CD4-positive, alpha-beta T cell treated with Interferon alpha-2 for 1 hour (primary cell): ENCODE data around the gene PRG3.

Source experiments
- DNase-seq, 2 donors: peaks; one replicate each; pipeline ENCODE4 v3.0.0-alpha.2; 2020 to 2022

Gene PRG3

DNA sequence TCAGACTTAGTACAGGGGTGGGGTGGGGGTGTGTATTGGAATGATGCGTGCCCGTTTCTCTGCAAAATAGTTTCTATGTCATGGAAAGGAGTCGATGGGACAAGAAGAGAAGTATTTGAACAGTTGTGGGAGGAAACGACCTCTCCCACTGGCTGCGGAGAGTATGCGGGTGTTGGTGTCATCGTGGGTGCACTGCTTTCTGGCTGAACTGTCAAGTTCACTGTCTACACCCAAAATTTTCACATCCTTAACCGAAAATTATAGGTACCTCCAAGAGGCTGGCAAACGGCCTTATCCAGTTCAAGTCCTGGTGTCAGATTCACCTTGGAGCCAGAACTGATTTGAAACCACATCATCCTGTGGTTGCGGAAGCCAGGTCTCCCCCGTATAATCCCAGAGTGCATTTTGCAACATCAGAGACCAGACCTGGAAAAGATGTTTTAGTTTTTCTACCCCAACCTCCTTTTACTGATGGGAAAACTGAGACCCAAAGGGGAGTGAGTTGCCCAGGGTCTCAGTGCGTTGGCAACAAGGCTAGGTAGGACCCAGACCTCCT lies 44.8 kb downstream of the PRG3 start:
- no peak for DNase-seq

GRCh38 chr11:57335343-57336110 lies 45.4 kb downstream of the PRG3 start, which contains the start of gene SSRP1:
Gene SSRP1, minus strand, starts transcription at chr11:57335892. Its CDS starts 771 bp downstream, at chr11:57335121.
- peak; percentile 90 to 92 for DNase-seq

GRCh38 chr11:57335023-57335342 lies 46.0 kb downstream of the PRG3 start:
- DNase-seq, result no peak

DNA sequence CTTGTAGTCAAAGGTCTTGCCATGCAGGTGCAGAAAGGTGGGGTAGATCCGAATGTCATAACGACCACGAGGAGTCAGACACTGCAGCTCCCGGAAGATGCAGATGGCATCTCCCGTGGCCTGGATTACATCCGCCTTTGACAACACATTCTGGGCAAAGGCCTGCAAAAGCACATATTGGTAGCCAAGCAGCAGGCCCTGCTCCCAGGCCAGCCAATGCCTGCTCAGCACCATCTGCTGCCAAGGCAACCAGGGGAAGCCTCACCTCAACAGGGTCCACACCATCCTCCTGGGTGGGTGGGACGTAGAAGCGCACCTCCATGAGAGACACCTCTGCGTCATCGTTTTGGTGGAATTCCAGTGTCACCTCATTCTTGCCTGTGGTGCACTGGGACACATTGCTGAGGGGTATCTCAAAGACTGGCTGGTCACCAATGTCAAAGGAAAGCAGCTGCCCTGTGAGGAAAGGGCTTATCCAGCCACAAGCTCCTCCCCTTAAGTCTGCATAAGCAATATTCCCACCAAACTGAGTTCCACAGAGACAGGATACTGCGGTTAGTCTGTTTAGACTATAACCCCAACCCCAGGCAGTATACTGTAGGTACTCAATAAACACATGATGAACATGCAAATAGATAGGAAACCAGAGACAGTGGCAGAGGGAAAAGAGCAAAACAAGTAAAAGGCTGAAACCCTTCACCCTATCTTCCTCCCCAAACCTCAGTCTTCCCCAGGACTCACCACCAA lies 48.1 kb downstream of the PRG3 start:
- no peak for DNase-seq

DNA sequence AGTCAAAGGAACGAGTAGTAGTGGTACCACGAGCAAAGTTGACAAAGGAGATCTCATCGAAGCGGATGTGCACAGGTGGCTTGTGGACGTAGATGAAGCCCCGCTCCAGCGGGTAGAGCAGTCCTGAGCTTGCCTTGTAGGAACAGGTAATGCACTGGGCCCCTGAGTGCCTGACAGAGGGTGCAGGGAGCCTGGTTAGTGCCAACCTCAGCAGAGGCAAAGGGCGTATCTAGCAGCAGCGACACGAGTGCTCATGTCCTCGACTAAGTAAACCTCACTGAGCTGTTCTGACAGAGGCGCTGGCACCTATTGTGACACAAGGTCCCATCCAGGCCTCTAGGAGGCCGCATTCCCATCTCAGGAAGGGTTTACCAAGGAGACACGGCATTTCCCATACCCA lies 49.2 kb downstream of the PRG3 start:
- no peak for DNase-seq

- DNase-seq, result no peak
These were observed 50.9 kb downstream of the PRG3 start for GRCh38 chr11:57330029-57330428.

- no peak for DNase-seq
These were observed 53.2 kb downstream of the PRG3 start for GRCh38 chr11:57327721-57328120.
